CD4-positive, alpha-beta T cell (primary cell): ENCODE results near the gene RGS12. TPM values are rescaled to one million over a fixed set of nuclear protein-coding genes. Genes with fewer than 3 reads are reported as not detected.

Experiments
- ATAC-seq: fragments of 200-7000 bp; cut with Tn5 transposase; one replicate; pipeline ENCODE4 v1.10.0; 2022; ENCODE audit warnings: mild to moderate bottlenecking; ENCODE audit not compliant: poor library complexity
- CTCF ChIA-PET: fragments of 350-600 bp; sonication (Branson Sonifier 250); formaldehyde crosslinking; loops from one replicate; lab custom pipeline; 2021; ENCODE audit warnings: antibody characterized with exemption, inconsistent platforms; lab: Charles Lee
- POLR2A ChIA-PET: fragments of 350-600 bp; sonication (Branson Sonifier 250); formaldehyde crosslinking; loops from one replicate; lab custom pipeline; 2021; ENCODE audit warnings: antibody characterized with exemption, inconsistent platforms; lab: Charles Lee
- DNase-seq, 14 experiments: peaks; one replicate each; pipeline ENCODE4 v3.0.0-alpha.2; 2013 to 2020; ENCODE audit warnings: mixed read lengths in 2 of 14
- H3K27ac ChIP-seq, 2 donors: one replicate each; pipeline versions ENCODE4 v1.5.1 to v1.7.0; 2013; ENCODE audit warnings: low read length in 2 of 2, low read depth in 1 of 2, mild to moderate bottlenecking in 1 of 2
- H3K27me3 ChIP-seq, 2 experiments: 1 replicate in 1 of 2; 2 replicates in 1 of 2; pipeline versions ENCODE4 v1.6.1 to v1.7.0; 2013; ENCODE audit warnings: low read length in 2 of 2, control low read depth in 1 of 2, mild to moderate bottlenecking in 1 of 2, moderate library complexity in 1 of 2; ENCODE audit not compliant: insufficient read depth in 2 of 2, control insufficient read depth in 1 of 2
- H3K36me3 ChIP-seq: one replicate; pipeline ENCODE4 v1.6.1; 2013; ENCODE audit warnings: low read length, control low read depth; ENCODE audit not compliant: insufficient read depth
- H3K4me1 ChIP-seq: one replicate; pipeline ENCODE4 v1.6.1; 2013; ENCODE audit warnings: low read length, control low read depth; ENCODE audit not compliant: insufficient read depth
- H3K4me3 ChIP-seq: one replicate; pipeline ENCODE4 v1.5.1; 2013; ENCODE audit warnings: mild to moderate bottlenecking, low read length, moderate library complexity
- H3K9me3 ChIP-seq, 2 experiments: 1 replicate in 1 of 2; 2 replicates in 1 of 2; pipeline versions ENCODE4 v1.6.1 to v1.7.0; 2013; ENCODE audit warnings: low read length in 2 of 2, mild to moderate bottlenecking in 2 of 2, control low read depth in 1 of 2, moderate library complexity in 1 of 2; ENCODE audit not compliant: control insufficient read depth in 1 of 2, insufficient read depth in 1 of 2
- H3K27ac Mint-ChIP-seq: one replicate; pipeline ENCODE4 v1.8.0; 2020; ENCODE audit warnings: mixed read lengths
- H3K27me3 Mint-ChIP-seq: one replicate; pipeline ENCODE4 v1.8.0; 2021; ENCODE audit warnings: mixed read lengths
- H3K36me3 Mint-ChIP-seq: one replicate; pipeline ENCODE4 v1.8.0; 2021; ENCODE audit warnings: low read depth, mixed read lengths
- H3K4me1 Mint-ChIP-seq: one replicate; pipeline ENCODE4 v1.8.0; 2021; ENCODE audit warnings: low read depth, mixed read lengths
- H3K4me3 Mint-ChIP-seq: one replicate; pipeline ENCODE4 v1.8.0; 2020; ENCODE audit warnings: mild to moderate bottlenecking, mixed read lengths
- H3K9me3 Mint-ChIP-seq: one replicate; pipeline ENCODE4 v1.8.0; 2020; ENCODE audit warnings: mixed read lengths
- CTCF ChIP-seq: fragments of 200-600 bp; IDR thresholded peaks from one replicate; pipeline ENCODE4 v1.8.0; 2022; ENCODE audit warnings: antibody characterized with exemption, mild to moderate bottlenecking
- intact Hi-C, 2 experiments: fragments of 100-400 bp; cut with DNase I in 1 of 2; cut with micrococcal nuclease in 1 of 2; formaldehyde crosslinking; loops; one replicate each; pipeline versions ENCODE4 v1.15.1 to v1.9.0; 2023 to 2025; cut with DNase I, micrococcal nuclease
- total RNA-seq, 174 experiments: library from RNA in 2 of 174; stranded (reverse) in 2 of 174; gene quantifications; one replicate each; pipeline ENCODE4 v1.2.3 and lab custom pipeline; 2021 to 2026

The RGS12 gene
- total RNA-seq, 2 experiments from 2014 or later = 14.1 to 16.9 TPM

GRCh38 chr4:3307486-3307885 lies 14.7 kb downstream of the RGS12 start:
- ChIA-PET POLR2A (no interaction called here), CTCF (no interaction called here)
- Mint-ChIP-seq H3K4me1 (peaks cover 60% of the 10 kb centered on the region), H3K27me3 (no peaks in the 10 kb centered on the region), H3K4me3 (no peak overlapping the region), H3K9me3 (no peaks in the 10 kb centered on the region), H3K27ac (no peak overlapping the region), H3K36me3 (no peaks in the 10 kb centered on the region)
- Histone ChIP-seq H3K4me1 (peaks cover 35% of the 10 kb centered on the region), H3K27me3 (no peaks in the 10 kb centered on the region), H3K27ac (no peak overlapping the region), H3K36me3 (no peaks in the 10 kb centered on the region), H3K4me3 (no peak overlapping the region), H3K9me3 (no peaks in the 10 kb centered on the region)
- intact Hi-C loops = loop anchor here in 1 of 2 experiments (10.0 kb wide), 1 partner anchor 47 kb away; no protein-coding TSS in a partner anchor
- TF ChIP-seq CTCF = no peak
- no peak for ATAC-seq
- DNase-seq = peak in 1 of 14 experiments; percentile 20

- ChIA-PET CTCF (no interaction called here), POLR2A (no interaction called here)
- Mint-ChIP-seq H3K36me3 (no peaks in the 10 kb centered on the region), H3K4me1 (peaks cover 55% of the 10 kb centered on the region), H3K4me3 (no peak overlapping the region), H3K9me3 (no peaks in the 10 kb centered on the region), H3K27me3 (no peaks in the 10 kb centered on the region), H3K27ac (peak overlapping the region; percentile 39)
- DNase-seq (no peak), ATAC-seq (no peak)
- peaks cover 30% of the 10 kb centered on the region for H3K4me1 ChIP-seq
- no peaks in the 10 kb centered on the region for H3K9me3 ChIP-seq
- no peaks in the 10 kb centered on the region for H3K36me3 ChIP-seq
- no peaks in the 10 kb centered on the region for H3K27me3 ChIP-seq
- no peak overlapping the region for H3K27ac ChIP-seq
- H3K4me3 ChIP-seq = no peak overlapping the region
- intact Hi-C loops = loop anchor here in 1 of 2 experiments (10.0 kb wide), 1 partner anchor 47 kb away; no protein-coding TSS in a partner anchor
- no peak for TF ChIP-seq CTCF
These were observed 15.2 kb downstream of the RGS12 start for GRCh38 chr4:3307891-3308575.

- POLR2A ChIA-PET = no interaction called here
These were observed 15.9 kb downstream of the RGS12 start for GRCh38 chr4:3308691-3309090.

More at GRCh38 chr4:3308691-3309090, 15.9 kb downstream of the RGS12 start:
- CTCF ChIA-PET = no interaction called here
- no peak overlapping the region for H3K4me3 Mint-ChIP-seq
- ATAC-seq (no peak), DNase-seq (peak in 1 of 14 experiments; percentile 25)
- Histone ChIP-seq H3K36me3 (no peaks in the 10 kb centered on the region), H3K27me3 (no peaks in the 10 kb centered on the region), H3K27ac (no peak overlapping the region), H3K4me1 (peaks cover 24% of the 10 kb centered on the region), H3K4me3 (no peak overlapping the region), H3K9me3 (no peaks in the 10 kb centered on the region)
- H3K9me3 Mint-ChIP-seq = no peaks in the 10 kb centered on the region
- TF ChIP-seq CTCF = no peak
- no peaks in the 10 kb centered on the region for H3K36me3 Mint-ChIP-seq
- H3K27ac Mint-ChIP-seq = peak overlapping the region; percentile 39
- H3K4me1 Mint-ChIP-seq = peaks cover 48% of the 10 kb centered on the region
- no peaks in the 10 kb centered on the region for H3K27me3 Mint-ChIP-seq
- intact Hi-C loops = loop anchor here in 1 of 2 experiments (10.0 kb wide), 1 partner anchor 46 kb away; no protein-coding TSS in a partner anchor
